IMR-90 (cell line): ENCODE data around the gene ARHGAP31. TPM values are rescaled to one million over a fixed set of nuclear protein-coding genes. Genes with fewer than 3 reads are reported as not detected.

Experiments used
- ATAC-seq: fragments of 200-7000 bp; cut with Tn5 transposase; 2 replicates; pipeline ENCODE4 v1.9.1; 2020; ENCODE audit warnings: low read depth, mild to moderate bottlenecking, moderate library complexity
- BruUV-seq: library from RNA; stranded (reverse); fragments of 400-500 nt; replicated peaks from 2 replicates; lab custom pipeline; 2021; lab: Mats Ljungman, UMichigan
- CTCF ChIA-PET: fragments of 300-600 bp; formaldehyde crosslinking; extraction: SDS; loops from one replicate; lab custom pipeline; 2021; ENCODE audit warnings: antibody characterized with exemption; lab: Yijun Ruan, JAX
- POLR2A ChIA-PET: fragments of 300-600 bp; sonication (Branson Sonifier 250); formaldehyde crosslinking; loops from one replicate; lab custom pipeline; 2022; ENCODE audit warnings: antibody characterized with exemption; ENCODE audit not compliant: unreplicated experiment; lab: Charles Lee
- DNase-seq: peaks from one replicate; pipeline ENCODE4 v3.0.0; 2013
- H2AFZ ChIP-seq: replicated peaks from 2 replicates; pipeline ENCODE3; 2013; ENCODE audit warnings: low read length, mild to moderate bottlenecking; ENCODE audit not compliant: poor library complexity
- H2AK5ac ChIP-seq: 2 replicates; pipeline ENCODE4 v1.6.1; 2013; ENCODE audit warnings: low read depth, low read length, inconsistent platforms
- H2AK9ac ChIP-seq: replicated peaks from 2 replicates; pipeline ENCODE3; 2013; ENCODE audit warnings: mild to moderate bottlenecking, low read depth, low read length, moderate library complexity; ENCODE audit not compliant: poor library complexity
- H2BK120ac ChIP-seq: 2 replicates; pipeline ENCODE4 v1.6.1; 2013; ENCODE audit warnings: low read depth, low read length, inconsistent platforms
- H2BK15ac ChIP-seq: 3 replicates; pipeline ENCODE4 v1.6.1; 2013; ENCODE audit warnings: low read depth, low read length, inconsistent platforms
- H2BK20ac ChIP-seq: 2 replicates; pipeline ENCODE4 v1.6.1; 2013; ENCODE audit warnings: low read depth, mild to moderate bottlenecking, inconsistent platforms, low read length, moderate library complexity
- H2BK5ac ChIP-seq: 2 replicates; pipeline ENCODE4 v1.6.1; 2013; ENCODE audit warnings: mild to moderate bottlenecking, low read depth, low read length, inconsistent platforms; ENCODE audit not compliant: poor library complexity, severe bottlenecking
- H3K14ac ChIP-seq: replicated peaks from 2 replicates; pipeline ENCODE4 v1.6.1; 2013; ENCODE audit warnings: low read depth, low read length, inconsistent platforms
- H3K18ac ChIP-seq: 2 replicates; pipeline ENCODE4 v1.6.1; 2013; ENCODE audit warnings: low read depth, low read length, control low read depth
- H3K23ac ChIP-seq: 2 replicates; pipeline ENCODE4 v1.6.1; 2013; ENCODE audit warnings: low read depth, low read length, inconsistent platforms
- H3K27ac ChIP-seq: 2 replicates; pipeline ENCODE4 v1.5.1; 2013; ENCODE audit warnings: mild to moderate bottlenecking, control low read depth, low read length; ENCODE audit not compliant: insufficient read depth
- H3K27me3 ChIP-seq: 2 replicates; pipeline ENCODE4 v1.6.1; 2013; ENCODE audit warnings: low read length; ENCODE audit not compliant: control insufficient read depth, insufficient read depth
- H3K36me3 ChIP-seq: 2 replicates; pipeline ENCODE4 v1.6.1; 2013; ENCODE audit warnings: low read length, mixed read lengths; ENCODE audit not compliant: control insufficient read depth, insufficient read depth
- H3K4ac ChIP-seq: 2 replicates; pipeline ENCODE4 v1.6.1; 2013; ENCODE audit warnings: low read depth, low read length, inconsistent platforms
- H3K4me1 ChIP-seq: 2 replicates; pipeline ENCODE4 v1.6.1; 2013; ENCODE audit warnings: low read length, mixed read lengths; ENCODE audit not compliant: control insufficient read depth, insufficient read depth
- H3K4me2 ChIP-seq: 2 replicates; pipeline ENCODE4 v1.6.1; 2013; ENCODE audit warnings: low read depth, mild to moderate bottlenecking, control low read depth, low read length, moderate library complexity
- H3K4me3 ChIP-seq: 2 replicates; pipeline ENCODE4 v1.5.1; 2013; ENCODE audit warnings: low read depth, mild to moderate bottlenecking, control low read depth, low read length, moderate library complexity; ENCODE audit not compliant: insufficient read depth
- H3K56ac ChIP-seq: 2 replicates; pipeline ENCODE4 v1.6.1; 2013; ENCODE audit warnings: low read length, inconsistent platforms; ENCODE audit not compliant: insufficient read depth; ENCODE audit errors: extremely low read depth
- H3K79me1 ChIP-seq, 2 experiments: 2 replicates each; pipeline ENCODE4 v1.6.1; 2013; ENCODE audit warnings: low read length in 2 of 2, inconsistent platforms in 1 of 2, low read depth in 1 of 2
- H3K9ac ChIP-seq: 2 replicates; pipeline ENCODE4 v1.6.1; 2013; ENCODE audit warnings: low read depth, low read length, control low read depth
- H3K9me1 ChIP-seq: 2 replicates; pipeline ENCODE4 v1.6.1; 2013; ENCODE audit warnings: low read length, inconsistent platforms; ENCODE audit not compliant: insufficient read depth
- H3K9me3 ChIP-seq: 2 replicates; pipeline ENCODE4 v1.6.1; 2013; ENCODE audit warnings: low read length; ENCODE audit not compliant: control insufficient read depth, insufficient read depth
- H4K20me1 ChIP-seq: 2 replicates; pipeline ENCODE4 v1.6.1; 2013; ENCODE audit warnings: low read length, inconsistent platforms; ENCODE audit not compliant: insufficient read depth
- H4K5ac ChIP-seq: 2 replicates; pipeline ENCODE4 v1.6.1; 2013; ENCODE audit warnings: mild to moderate bottlenecking, low read depth, low read length, control low read depth
- H4K8ac ChIP-seq, 2 experiments: 2 replicates each; pipeline ENCODE4 v1.6.1; 2013; ENCODE audit warnings: low read depth in 2 of 2, low read length in 2 of 2, control low read depth in 1 of 2, inconsistent platforms in 1 of 2
- H4K91ac ChIP-seq: 2 replicates; pipeline ENCODE4 v1.6.1; 2013; ENCODE audit warnings: low read depth, low read length, inconsistent platforms; ENCODE audit not compliant: insufficient read depth
- CHD1 ChIP-seq: IDR thresholded peaks from 2 replicates; pipeline ENCODE4 v1.6.1; 2012; ENCODE audit warnings: low read depth, low read length, improper control_type of control experiment
- POLR2A ChIP-seq: IDR thresholded peaks from 2 replicates; pipeline ENCODE4 v1.6.1; 2012; ENCODE audit warnings: mild to moderate bottlenecking, low read depth, low read length
- WGBS, 2 experiments: methylation state at CpG; one replicate each; pipeline versions ENCODE4 v1.1.5 to v1.1.7; 2013; ENCODE audit warnings: missing lambda C conversion rate in 2 of 2; ENCODE audit not compliant: insufficient read length in 1 of 2; ENCODE audit errors: extremely low coverage in 2 of 2; 5-methylcytosine and 5-hydroxymethylcytosine counted together
- dilution Hi-C: fragments of 300-500 bp; cut with HindIII; formaldehyde crosslinking; loops from one replicate; pipeline ENCODE4 v1.14.3; 2018; ENCODE audit warnings: low sequenced_read_pairs; ENCODE audit not compliant: unreplicated experiment
- in situ Hi-C: fragments of 300-500 bp; cut with MboI; formaldehyde crosslinking; loops from 3 replicates; pipeline ENCODE4 v1.14.3; 2019; ENCODE audit warnings: low sequenced_read_pairs, inconsistent platforms, mixed read lengths
- intact Hi-C: fragments of 100-400 bp; cut with micrococcal nuclease; formaldehyde crosslinking; loops from 2 replicates; pipeline ENCODE4 v1.10.0; 2022
- polyA plus RNA-seq, 3 experiments: library from polyadenylated mRNA; depleted of rRNA; stranded (reverse); fragments of >200 nt; gene quantifications; 2 replicates each; pipeline ENCODE4 v1.2.3, GENCODE V29; 2012; ENCODE audit warnings: low replicate concordance in 1 of 3
- total RNA-seq: library from RNA; depleted of rRNA; stranded (reverse); fragments of >200 nt; gene quantifications from 2 replicates; pipeline ENCODE4 v1.2.3, GENCODE V29; 2012

Gene ARHGAP31
- total and polyA plus RNA-seq, 2 of the 4 experiments (the other 2 are of a cell fraction): 6.6 to 7.7 TPM

DNA sequence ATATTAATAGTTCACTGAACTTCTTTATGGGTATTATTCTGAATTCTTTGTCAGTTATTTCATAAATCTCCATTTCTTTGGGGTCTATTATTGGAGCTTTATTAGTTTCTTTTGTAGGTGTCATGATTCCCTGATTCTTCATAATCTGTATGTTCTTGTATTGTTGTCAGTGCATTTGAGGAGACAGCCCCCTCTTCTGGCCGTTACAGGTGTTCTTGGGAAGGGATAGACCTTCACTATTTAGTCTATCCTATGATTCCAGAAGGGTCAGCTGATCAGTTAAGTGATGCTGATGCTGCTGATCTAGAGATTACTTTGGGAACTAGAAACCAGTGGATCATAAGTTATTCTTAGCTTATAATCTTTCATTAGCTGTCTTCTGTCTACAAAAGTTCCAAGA, 134.4 kb downstream of the ARHGAP31 start:
- Histone ChIP-seq H2BK15ac (no peak overlapping the region), H3K4me1 (no peaks in the 10 kb centered on the region), H3K9me3 (peaks cover 26% of the 10 kb centered on the region), H2AK9ac (no peak overlapping the region), H3K27ac (no peak overlapping the region), H3K79me1 (peaks cover 4 to 8% of the 10 kb centered on the region in 2 experiments; a peak in 2 of 4 replicates), H3K56ac (no peak overlapping the region), H2BK120ac (no peak overlapping the region), H3K9ac (no peak overlapping the region), H4K20me1 (peaks cover under 1% of the 10 kb centered on the region; the same call in 1 of the 2 replicates), H3K14ac (no peak overlapping the region), H3K36me3 (peaks cover 26% of the 10 kb centered on the region), H2AFZ (no peak overlapping the region), H3K4me3 (no peak overlapping the region), H3K27me3 (no peaks in the 10 kb centered on the region), H3K9me1 (no peaks in the 10 kb centered on the region), H3K4me2 (no peak overlapping the region), H2BK20ac (no peak overlapping the region), H4K8ac (no peak overlapping the region), H4K5ac (no peak overlapping the region), H4K91ac (no peak overlapping the region), H3K23ac (no peak overlapping the region), H3K4ac (no peak overlapping the region), H2AK5ac (no peak overlapping the region), H3K18ac (no peak overlapping the region), H2BK5ac (no peak overlapping the region)
- POLR2A ChIA-PET: no interaction called here
- no peak for DNase-seq
- BruUV-seq: no TSS peak
- dilution Hi-C loops: no loop called here
- intact Hi-C loops: no loop called here
- ATAC-seq: no peak
- no peak for TF ChIP-seq CHD1
- TF ChIP-seq POLR2A: no peak
- CTCF ChIA-PET: interaction anchor here (0.6 kb wide), 1 partner anchor 22 kb away, joined by 3 read pairs; no protein-coding TSS in a partner anchor
- in situ Hi-C loops: no loop called here
- no CpG with 5 or more reads among the region's 1 CpG for WGBS, 2 experiments
